Endodermal cell (in vitro differentiated cells): ENCODE data around the gene FURIN. TPM values are rescaled to one million over a fixed set of nuclear protein-coding genes. Genes with fewer than 3 reads are reported as not detected.

ENCODE experiments used
- DNase-seq: peaks from one replicate; pipeline ENCODE4 v3.0.0-alpha.2; 2017
- H3K27ac ChIP-seq: 2 replicates; pipeline ENCODE4 v1.5.1; 2013; ENCODE audit warnings: mild to moderate bottlenecking, low read depth, low read length, moderate library complexity
- H3K27me3 ChIP-seq: 2 replicates; pipeline ENCODE4 v1.6.1; 2013; ENCODE audit warnings: mild to moderate bottlenecking, low read length, moderate library complexity; ENCODE audit not compliant: insufficient read depth, control insufficient read depth, poor library complexity, severe bottlenecking
- H3K36me3 ChIP-seq: 2 replicates; pipeline ENCODE4 v1.7.0; 2013; ENCODE audit warnings: mild to moderate bottlenecking, low read length, moderate library complexity; ENCODE audit not compliant: control insufficient read depth, insufficient read depth
- H3K4me1 ChIP-seq: one replicate; pipeline ENCODE4 v1.7.0; 2013; ENCODE audit warnings: low read length; ENCODE audit not compliant: control insufficient read depth, insufficient read depth
- H3K4me3 ChIP-seq: 2 replicates; pipeline ENCODE4 v1.5.1; 2013; ENCODE audit warnings: mild to moderate bottlenecking, low read length, moderate library complexity
- H3K9ac ChIP-seq: 2 replicates; pipeline ENCODE4 v1.6.1; 2013; ENCODE audit warnings: mild to moderate bottlenecking, low read length, moderate library complexity; ENCODE audit not compliant: poor library complexity, severe bottlenecking; ENCODE audit errors: extremely low read depth
- H3K9me3 ChIP-seq: 2 replicates; pipeline ENCODE4 v1.6.1; 2013; ENCODE audit warnings: mild to moderate bottlenecking, low read length, moderate library complexity; ENCODE audit not compliant: control insufficient read depth
- H3K27ac Mint-ChIP-seq: 2 replicates; pipeline ENCODE4 v1.8.0; 2020; ENCODE audit warnings: mixed read lengths
- H3K27me3 Mint-ChIP-seq: 2 replicates; pipeline ENCODE4 v1.8.0; 2021; ENCODE audit warnings: mild to moderate bottlenecking, mixed read lengths; ENCODE audit not compliant: insufficient read depth
- H3K36me3 Mint-ChIP-seq: 2 replicates; pipeline ENCODE4 v1.8.0; 2020; ENCODE audit warnings: low read depth, mixed read lengths
- H3K4me1 Mint-ChIP-seq: 2 replicates; pipeline ENCODE4 v1.8.0; 2020; ENCODE audit warnings: mixed read lengths
- H3K4me3 Mint-ChIP-seq: 2 replicates; pipeline ENCODE4 v1.8.0; 2020; ENCODE audit warnings: mild to moderate bottlenecking, moderate library complexity, mixed read lengths
- H3K9me3 Mint-ChIP-seq: 2 replicates; pipeline ENCODE4 v1.8.0; 2020; ENCODE audit warnings: mild to moderate bottlenecking, mixed read lengths
- CTCF ChIP-seq: fragments of 200-600 bp; sonication (generic); conservative IDR thresholded peaks from 2 replicates; pipeline ENCODE4 v1.5.0; 2021; ENCODE audit warnings: antibody characterized with exemption, mild to moderate bottlenecking
- WGBS, 2 experiments: methylation state at CpG; one replicate each; pipeline versions ENCODE4 v1.1.5 to v1.1.7; 2013; ENCODE audit warnings: missing lambda C conversion rate in 2 of 2, mixed read lengths in 1 of 2; ENCODE audit not compliant: insufficient coverage in 1 of 2, insufficient read length in 1 of 2; 5-methylcytosine and 5-hydroxymethylcytosine counted together
- total RNA-seq, 2 donors: library from RNA; stranded (reverse); fragmentation: NEBNext Ultra II Directional in 1 of 2; extraction: Animal tissue kit (Norgen Biotek cat#: 25700) in 1 of 2; gene quantifications; 2 replicates in 1 of 2; 3 replicates in 1 of 2; pipeline ENCODE4 v1.2.1, GENCODE V29; 2021

Gene FURIN
- total RNA-seq, 2 donors from 2014 or later: 96.3 to 108 TPM

- H3K36me3 ChIP-seq: no peaks in the 10 kb centered on the region
- Mint-ChIP-seq H3K27me3 (no peaks in the 10 kb centered on the region), H3K9me3 (no peaks in the 10 kb centered on the region), H3K27ac (peak overlapping the region; percentile 69), H3K4me1 (peaks cover 67% of the 10 kb centered on the region), H3K4me3 (peak overlapping the region; percentile 67), H3K36me3 (no peaks in the 10 kb centered on the region)
- TF ChIP-seq CTCF: no peak
- no peaks in the 10 kb centered on the region for H3K27me3 ChIP-seq
- peak overlapping the region; percentile 79 for H3K4me3 ChIP-seq
- H3K9ac ChIP-seq: no peak overlapping the region
- H3K4me1 ChIP-seq: peaks cover 43% of the 10 kb centered on the region
- H3K9me3 ChIP-seq: no peaks in the 10 kb centered on the region
- no peak overlapping the region for H3K27ac ChIP-seq
- peak; percentile 63 for DNase-seq
These were observed 753 bp downstream of the FURIN start for GRCh38 chr15:90869140-90869541.

GRCh38 chr15:90869601-90870353 is 1.4 kb downstream of the FURIN start:
- H3K9me3 Mint-ChIP-seq: no peaks in the 10 kb centered on the region
- no peaks in the 10 kb centered on the region for H3K27me3 Mint-ChIP-seq
- H3K4me3 ChIP-seq: peak overlapping the region; percentile 79
- H3K27ac ChIP-seq: peak overlapping the region; percentile 19
- peak overlapping the region; percentile 67 for H3K4me3 Mint-ChIP-seq
- DNase-seq: peak; percentile 90
- peaks cover 47% of the 10 kb centered on the region for H3K4me1 ChIP-seq
- H3K9me3 ChIP-seq: no peaks in the 10 kb centered on the region
- no peak for TF ChIP-seq CTCF
- no peaks in the 10 kb centered on the region for H3K36me3 Mint-ChIP-seq
- WGBS, 2 experiments: 37 to 57% methylated on average over 6 to 7 of the region's 9 CpGs
- H3K27me3 ChIP-seq: no peaks in the 10 kb centered on the region
- H3K4me1 Mint-ChIP-seq: peaks cover 72% of the 10 kb centered on the region
- H3K9ac ChIP-seq: no peak overlapping the region
- peak overlapping the region; percentile 69 for H3K27ac Mint-ChIP-seq
- H3K36me3 ChIP-seq: no peaks in the 10 kb centered on the region

- WGBS, 2 experiments: 47 to 56% methylated on average over 10 to 19 of the region's 19 CpGs
These were observed 2.2 kb downstream of the FURIN start for GRCh38 chr15:90870354-90871138.

More at GRCh38 chr15:90870354-90871138, 2.2 kb downstream of the FURIN start:
- Histone ChIP-seq H3K4me3 (peak overlapping the region; percentile 79), H3K9ac (peak overlapping the region; percentile 55), H3K27ac (no peak overlapping the region), H3K4me1 (peaks cover 47% of the 10 kb centered on the region), H3K9me3 (no peaks in the 10 kb centered on the region), H3K36me3 (no peaks in the 10 kb centered on the region), H3K27me3 (no peaks in the 10 kb centered on the region)
- Mint-ChIP-seq H3K27ac (peak overlapping the region; percentile 69), H3K9me3 (no peaks in the 10 kb centered on the region), H3K27me3 (no peaks in the 10 kb centered on the region), H3K36me3 (no peaks in the 10 kb centered on the region), H3K4me3 (peak overlapping the region; percentile 67), H3K4me1 (peaks cover 73% of the 10 kb centered on the region)
- peak; percentile 69 for DNase-seq
- TF ChIP-seq CTCF: no peak
